Neural progenitor cell (in vitro differentiated cells): ENCODE results near the gene OR7G1. TPM values are rescaled to one million over a fixed set of nuclear protein-coding genes. Genes with fewer than 3 reads are reported as not detected.

Experiments
- DNase-seq: peaks from one replicate; pipeline ENCODE4 v3.0.0-alpha.2; 2016; ENCODE audit warnings: low spot score
- H2AFZ ChIP-seq: fragments of 200-600 bp; sonication (generic); replicated peaks from 2 replicates; pipeline ENCODE4 v1.6.1; 2016; ENCODE audit warnings: antibody characterized with exemption
- H3F3A ChIP-seq: fragments of 200-600 bp; sonication (generic); 2 replicates; pipeline ENCODE4 v1.6.1; 2016; ENCODE audit warnings: antibody characterized with exemption, low read depth
- H3K27ac ChIP-seq: fragments of 200-600 bp; sonication (generic); 2 replicates; pipeline ENCODE4 v1.5.1; 2016; ENCODE audit warnings: mild to moderate bottlenecking
- H3K27me3 ChIP-seq: fragments of 200-600 bp; sonication (generic); 2 replicates; pipeline ENCODE4 v1.6.1; 2016; ENCODE audit warnings: mild to moderate bottlenecking, moderate library complexity
- H3K36me3 ChIP-seq: fragments of 200-600 bp; sonication (generic); 2 replicates; pipeline ENCODE4 v1.5.1; 2016
- H3K4me1 ChIP-seq: fragments of 200-600 bp; sonication (generic); 2 replicates; pipeline ENCODE4 v1.6.1; 2016; ENCODE audit warnings: mixed run types
- H3K4me2 ChIP-seq: fragments of 200-600 bp; sonication (generic); 2 replicates; pipeline ENCODE4 v1.6.1; 2016
- H3K4me3 ChIP-seq: fragments of 200-600 bp; sonication (generic); 2 replicates; pipeline ENCODE4 v1.5.1; 2016
- H3K79me2 ChIP-seq: fragments of 200-600 bp; sonication (generic); 2 replicates; pipeline ENCODE4 v1.6.1; 2016; ENCODE audit warnings: low read depth
- H3K9ac ChIP-seq: fragments of 200-600 bp; sonication (generic); 2 replicates; pipeline ENCODE4 v1.6.1; 2016
- H3K9me3 ChIP-seq: fragments of 200-600 bp; sonication (generic); 2 replicates; pipeline ENCODE4 v1.5.1; 2016; ENCODE audit warnings: low read depth
- H4K20me1 ChIP-seq: fragments of 200-600 bp; sonication (generic); 2 replicates; pipeline ENCODE4 v1.6.1; 2016; ENCODE audit warnings: low read depth
- H3K27ac Mint-ChIP-seq: 3 replicates; pipeline ENCODE4 v1.8.0; 2021; ENCODE audit warnings: mixed read lengths
- H3K27me3 Mint-ChIP-seq: 2 replicates; pipeline ENCODE4 v1.8.0; 2022; ENCODE audit warnings: low read depth, mild to moderate bottlenecking, inconsistent platforms, moderate library complexity, mixed read lengths; ENCODE audit not compliant: insufficient read depth
- H3K36me3 Mint-ChIP-seq: 3 replicates; pipeline ENCODE4 v1.8.0; 2021; ENCODE audit warnings: mixed read lengths
- H3K4me1 Mint-ChIP-seq: 3 replicates; pipeline ENCODE4 v1.8.0; 2021; ENCODE audit warnings: mixed read lengths
- H3K4me3 Mint-ChIP-seq: 3 replicates; pipeline ENCODE4 v1.8.0; 2021; ENCODE audit warnings: mild to moderate bottlenecking, moderate library complexity, mixed read lengths
- H3K9me3 Mint-ChIP-seq: 3 replicates; pipeline ENCODE4 v1.8.0; 2020; ENCODE audit warnings: mixed read lengths
- EZH2 ChIP-seq: fragments of 200-600 bp; sonication (generic); IDR thresholded peaks from 2 replicates; pipeline ENCODE4 v1.6.1; 2017; ENCODE audit warnings: antibody characterized with exemption, mild to moderate bottlenecking, moderate library complexity
- EZH2phosphoT487 ChIP-seq: fragments of 200-600 bp; sonication (generic); IDR thresholded peaks from 2 replicates; pipeline ENCODE4 v1.6.1; 2017; ENCODE audit warnings: antibody characterized with exemption
- total RNA-seq: library from RNA; depleted of rRNA; stranded (reverse); fragments of >200 nt; gene quantifications from 2 replicates; pipeline ENCODE4 v1.2.3, GENCODE V29; 2015; ENCODE audit warnings: low replicate concordance
- TF ChIP-seq, protein P1 (sequence below): fragments of 200-600 bp; sonication (generic); IDR thresholded peaks from 2 replicates; pipeline ENCODE4 v1.5.1; 2017; ENCODE audit warnings: antibody characterized with exemption, mild to moderate bottlenecking

The OR7G1 gene
- total RNA-seq, 1 donor from 2014 or later: not detected

DNA sequence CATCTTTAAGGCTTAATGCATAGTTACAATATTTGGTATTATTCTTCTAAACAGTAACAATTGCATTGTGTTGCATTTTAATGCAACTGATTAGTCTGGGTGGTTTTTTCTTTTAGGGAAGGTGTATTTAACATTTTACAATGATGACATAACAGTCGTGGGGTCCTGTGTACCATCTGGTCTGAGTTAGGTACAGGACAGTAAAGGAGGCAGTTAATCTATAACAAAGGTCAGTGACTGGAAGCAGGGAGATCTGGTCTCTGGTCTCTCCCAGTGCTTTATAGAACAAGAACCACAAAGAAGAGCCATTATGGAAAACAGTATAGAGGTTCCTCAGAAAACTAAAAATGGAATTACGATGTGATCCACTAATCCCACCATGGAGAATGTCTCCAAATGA, 5.6 kb downstream of the OR7G1 start:
- Histone ChIP-seq H3K4me3 (no peak overlapping the region), H3K79me2 (no peaks in the 10 kb centered on the region), H3K27me3 (no peaks in the 10 kb centered on the region), H2AFZ (no peak overlapping the region), H3K9me3 (no peaks in the 10 kb centered on the region), H3K36me3 (no peaks in the 10 kb centered on the region), H3K9ac (no peak overlapping the region), H3K4me1 (no peaks in the 10 kb centered on the region), H3K27ac (no peak overlapping the region), H4K20me1 (no peaks in the 10 kb centered on the region), H3K4me2 (no peak overlapping the region), H3F3A (no peaks in the 10 kb centered on the region)
- Mint-ChIP-seq H3K36me3 (no peaks in the 10 kb centered on the region), H3K27ac (no peak overlapping the region), H3K9me3 (peaks cover 19% of the 10 kb centered on the region), H3K27me3 (peaks cover 5% of the 10 kb centered on the region), H3K4me3 (no peak overlapping the region), H3K4me1 (no peaks in the 10 kb centered on the region)
- TF ChIP-seq, protein P1, sequence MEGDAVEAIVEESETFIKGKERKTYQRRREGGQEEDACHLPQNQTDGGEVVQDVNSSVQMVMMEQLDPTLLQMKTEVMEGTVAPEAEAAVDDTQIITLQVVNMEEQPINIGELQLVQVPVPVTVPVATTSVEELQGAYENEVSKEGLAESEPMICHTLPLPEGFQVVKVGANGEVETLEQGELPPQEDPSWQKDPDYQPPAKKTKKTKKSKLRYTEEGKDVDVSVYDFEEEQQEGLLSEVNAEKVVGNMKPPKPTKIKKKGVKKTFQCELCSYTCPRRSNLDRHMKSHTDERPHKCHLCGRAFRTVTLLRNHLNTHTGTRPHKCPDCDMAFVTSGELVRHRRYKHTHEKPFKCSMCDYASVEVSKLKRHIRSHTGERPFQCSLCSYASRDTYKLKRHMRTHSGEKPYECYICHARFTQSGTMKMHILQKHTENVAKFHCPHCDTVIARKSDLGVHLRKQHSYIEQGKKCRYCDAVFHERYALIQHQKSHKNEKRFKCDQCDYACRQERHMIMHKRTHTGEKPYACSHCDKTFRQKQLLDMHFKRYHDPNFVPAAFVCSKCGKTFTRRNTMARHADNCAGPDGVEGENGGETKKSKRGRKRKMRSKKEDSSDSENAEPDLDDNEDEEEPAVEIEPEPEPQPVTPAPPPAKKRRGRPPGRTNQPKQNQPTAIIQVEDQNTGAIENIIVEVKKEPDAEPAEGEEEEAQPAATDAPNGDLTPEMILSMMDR: no peak
- no peak for TF ChIP-seq EZH2phosphoT487
- no peak for TF ChIP-seq EZH2
- no peak for DNase-seq

DNA sequence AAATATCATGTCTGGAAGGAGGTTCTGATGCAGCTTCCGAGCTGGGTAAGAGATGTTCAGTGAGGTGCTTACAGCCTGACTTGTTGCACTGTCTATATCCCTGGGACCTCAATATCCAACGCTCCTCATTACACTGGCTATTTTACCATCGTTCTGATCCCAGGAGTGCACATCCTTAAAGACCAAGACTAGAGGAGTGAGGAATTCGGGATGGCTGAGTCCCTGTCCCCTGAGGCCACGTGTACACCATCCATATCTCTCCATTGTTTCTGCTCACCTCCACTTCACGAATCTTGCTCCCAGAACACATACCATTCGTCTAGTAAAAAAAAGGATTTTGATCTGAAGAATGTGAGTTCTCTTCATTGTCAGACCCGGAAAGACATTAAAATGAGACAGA, 8.2 kb downstream of the OR7G1 start, which contains the start of gene OR7G2:
Gene OR7G2, minus strand, starts transcription at position 101 of the 400 bp plus-strand sequence. CDS start 4,232 bp downstream, outside the sequence.
- peaks cover 5% of the 10 kb centered on the region for H3K27me3 Mint-ChIP-seq
- Histone ChIP-seq H3K36me3 (no peaks in the 10 kb centered on the region), H3K4me3 (no peak within 1 kb of the TSS), H3K9ac (no peak within 1 kb of the TSS), H2AFZ (no peak within 1 kb of the TSS), H3K4me1 (no peaks in the 10 kb centered on the region), H3K9me3 (no peaks in the 10 kb centered on the region), H3K27me3 (no peaks in the 10 kb centered on the region), H3K27ac (no peak within 1 kb of the TSS), H3K4me2 (no peak within 1 kb of the TSS), H3K79me2 (no peaks in the 10 kb centered on the region), H4K20me1 (no peaks in the 10 kb centered on the region), H3F3A (no peaks in the 10 kb centered on the region)
- H3K27ac Mint-ChIP-seq: no peak within 1 kb of the TSS
- H3K4me1 Mint-ChIP-seq: no peaks in the 10 kb centered on the region
- no peaks in the 10 kb centered on the region for H3K36me3 Mint-ChIP-seq
- no peak for DNase-seq
- peaks cover 19% of the 10 kb centered on the region for H3K9me3 Mint-ChIP-seq
- H3K4me3 Mint-ChIP-seq: no peak within 1 kb of the TSS
- TF ChIP-seq, protein P1: no peak
- TF ChIP-seq EZH2phosphoT487 (no peak), EZH2 (no peak)

DNA sequence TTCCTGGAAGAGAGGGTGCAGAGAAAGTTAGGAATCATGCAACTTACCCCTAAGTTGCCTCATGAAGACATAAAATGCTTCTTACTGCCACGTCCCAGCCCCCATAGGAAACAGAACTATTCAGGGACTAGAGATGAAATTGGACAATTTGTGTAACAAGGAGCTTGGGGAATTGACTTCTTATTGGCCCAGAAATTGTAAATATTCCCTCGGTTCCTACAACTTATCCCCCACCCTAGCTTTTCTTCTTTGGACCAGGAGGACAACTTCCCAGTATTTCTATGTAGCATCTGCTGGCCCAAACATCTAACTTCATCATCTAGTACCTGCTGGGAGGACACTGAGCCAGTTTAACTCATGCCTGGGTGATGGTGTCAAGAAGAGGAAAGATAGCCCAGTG, 28.8 kb downstream of the OR7G1 start, which contains the start of gene OR1M1:
Gene OR1M1, plus strand, starts transcription at position 301 of the 400 bp plus-strand sequence. CDS start 6,184 bp downstream, outside the sequence.
- H3K9me3 ChIP-seq: no peaks in the 10 kb centered on the region
- no peaks in the 10 kb centered on the region for H3K79me2 ChIP-seq
- H3K4me2 ChIP-seq: no peak within 1 kb of the TSS
- H3K4me1 ChIP-seq: no peaks in the 10 kb centered on the region
- no peak for DNase-seq
- H2AFZ ChIP-seq: no peak within 1 kb of the TSS
- H3K27me3 ChIP-seq: no peaks in the 10 kb centered on the region
- Mint-ChIP-seq H3K27me3 (peaks cover 4% of the 10 kb centered on the region), H3K36me3 (no peaks in the 10 kb centered on the region), H3K4me1 (no peaks in the 10 kb centered on the region), H3K9me3 (peaks cover 6% of the 10 kb centered on the region), H3K27ac (no peak within 1 kb of the TSS), H3K4me3 (peak within 1 kb of the TSS; percentile 22)
- H3K4me3 ChIP-seq: no peak within 1 kb of the TSS
- H3F3A ChIP-seq: no peaks in the 10 kb centered on the region
- H3K9ac ChIP-seq: no peak within 1 kb of the TSS
- no peak within 1 kb of the TSS for H3K27ac ChIP-seq
- H3K36me3 ChIP-seq: no peaks in the 10 kb centered on the region
- TF ChIP-seq, protein P1: no peak
- no peak for TF ChIP-seq EZH2
- no peak for TF ChIP-seq EZH2phosphoT487
- no peaks in the 10 kb centered on the region for H4K20me1 ChIP-seq
